SU-DHL-6 (cell line): Measurements from ENCODE around the gene PPP2R2B.

Source experiments
- CTCF ChIP-seq: fragments of 200-600 bp; sonication (generic); IDR thresholded peaks from one replicate; pipeline ENCODE4 v1.5.1; 2017; ENCODE audit warnings: antibody characterized with exemption, mild to moderate bottlenecking, low read length, moderate library complexity; ENCODE audit not compliant: insufficient read depth, poor library complexity, severe bottlenecking
- EZH2phosphoT487 ChIP-seq: fragments of 200-600 bp; sonication (generic), shearing (Covaris generic); conservative IDR thresholded peaks from 2 replicates; pipeline ENCODE4 v1.6.1; 2018; ENCODE audit warnings: mild to moderate bottlenecking, antibody characterized with exemption, low read length, moderate library complexity, mixed read lengths

GRCh38 chr5:146584750-146585149, 293.8 kb downstream of the PPP2R2B start:
- no peak for TF ChIP-seq CTCF
- TF ChIP-seq EZH2phosphoT487: no peak
